Measurements from ENCODE around the gene RPL11.

DNA sequence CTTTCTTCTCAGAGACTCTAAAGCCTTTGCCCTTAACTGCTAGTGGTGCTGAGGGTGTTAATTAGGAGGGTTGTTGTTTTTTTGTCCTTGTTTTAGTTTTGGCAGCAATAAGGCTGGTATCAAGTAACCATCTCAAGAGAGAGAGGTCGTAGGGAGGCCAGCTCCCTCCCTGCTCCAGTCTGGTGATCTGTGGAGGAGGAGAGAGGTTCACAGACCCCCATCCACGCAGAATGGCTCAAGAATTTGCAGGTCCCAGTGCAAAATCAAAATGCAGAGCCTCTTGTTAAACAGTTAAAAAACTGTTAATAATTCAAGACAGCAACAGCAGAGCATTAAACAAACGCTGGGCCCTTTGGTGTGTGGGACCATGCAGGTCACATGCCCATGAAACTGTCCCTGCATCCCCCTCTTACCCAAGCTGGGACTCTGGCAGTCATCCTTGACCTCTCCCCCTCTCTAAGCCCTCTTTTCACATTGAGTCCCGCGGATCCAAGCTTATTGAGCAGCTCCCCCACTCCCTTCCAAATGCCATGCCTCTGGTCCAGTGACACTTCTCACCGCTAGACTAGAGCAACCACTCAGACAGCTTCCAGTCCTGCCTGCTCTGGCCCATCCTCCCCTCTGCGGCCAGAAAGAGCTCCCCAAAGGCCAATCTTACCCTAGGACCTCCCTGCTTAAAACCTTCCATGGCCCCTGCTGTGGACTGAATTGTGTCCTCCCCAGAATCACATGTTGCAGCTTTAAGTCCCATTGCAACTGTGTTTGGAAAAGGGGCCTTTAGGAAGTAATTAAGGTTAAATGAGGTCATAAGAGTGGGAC is 47.7 kb upstream of the RPL11 start:
- TF ChIP-seq, protein P1, sequence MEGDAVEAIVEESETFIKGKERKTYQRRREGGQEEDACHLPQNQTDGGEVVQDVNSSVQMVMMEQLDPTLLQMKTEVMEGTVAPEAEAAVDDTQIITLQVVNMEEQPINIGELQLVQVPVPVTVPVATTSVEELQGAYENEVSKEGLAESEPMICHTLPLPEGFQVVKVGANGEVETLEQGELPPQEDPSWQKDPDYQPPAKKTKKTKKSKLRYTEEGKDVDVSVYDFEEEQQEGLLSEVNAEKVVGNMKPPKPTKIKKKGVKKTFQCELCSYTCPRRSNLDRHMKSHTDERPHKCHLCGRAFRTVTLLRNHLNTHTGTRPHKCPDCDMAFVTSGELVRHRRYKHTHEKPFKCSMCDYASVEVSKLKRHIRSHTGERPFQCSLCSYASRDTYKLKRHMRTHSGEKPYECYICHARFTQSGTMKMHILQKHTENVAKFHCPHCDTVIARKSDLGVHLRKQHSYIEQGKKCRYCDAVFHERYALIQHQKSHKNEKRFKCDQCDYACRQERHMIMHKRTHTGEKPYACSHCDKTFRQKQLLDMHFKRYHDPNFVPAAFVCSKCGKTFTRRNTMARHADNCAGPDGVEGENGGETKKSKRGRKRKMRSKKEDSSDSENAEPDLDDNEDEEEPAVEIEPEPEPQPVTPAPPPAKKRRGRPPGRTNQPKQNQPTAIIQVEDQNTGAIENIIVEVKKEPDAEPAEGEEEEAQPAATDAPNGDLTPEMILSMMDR (IDR thresholded peaks at IDR 0.05) = no peak
- no peak for TF ChIP-seq POLR2A (IDR thresholded peaks at IDR 0.05)
- TF ChIP-seq EP300 (IDR thresholded peaks at IDR 0.05) = no peak

Data from ovary (tissue), 3 donors.